HG02610 (cell line): Measurements from ENCODE around the gene RBMS3.
"Not testable (repeated sequence)": the region's sequence is repeated elsewhere in the genome, so short reads cannot be mapped to it uniquely, and the experiment has no call there.

Experiments used
- ATAC-seq: cut with Tn5 transposase; IDR thresholded peaks from one replicate; pipeline ENCODE4 v1.9.1; 2021; ENCODE audit warnings: mild to moderate bottlenecking, moderate library complexity; ENCODE audit not compliant: unreplicated experiment

Gene RBMS3

GRCh38 chr3:29280404-29281093, at the start of gene RBMS3:
Gene RBMS3 (plus strand): TSS chr3:29281071.
- ATAC-seq, result peak; percentile 35

GRCh38 chr3:29233126-29233525, 47.7 kb upstream of the RBMS3 start:
- ATAC-seq, result not testable (repeated sequence)

- ATAC-seq, result no peak
Observed at GRCh38 chr3:29236146-29236840, 44.6 kb upstream of the RBMS3 start.

- no peak for ATAC-seq
Observed at GRCh38 chr3:29239376-29239775, 41.5 kb upstream of the RBMS3 start.

GRCh38 chr3:29240248-29240647, 40.6 kb upstream of the RBMS3 start:
- no peak for ATAC-seq

GRCh38 chr3:29240887-29241286, 40.0 kb upstream of the RBMS3 start:
- ATAC-seq, result no peak

GRCh38 chr3:29241855-29242254, 39.0 kb upstream of the RBMS3 start:
- no peak for ATAC-seq

GRCh38 chr3:29242296-29242695, 38.6 kb upstream of the RBMS3 start:
- ATAC-seq, result no peak

GRCh38 chr3:29245441-29245840, 35.4 kb upstream of the RBMS3 start:
- ATAC-seq, result no peak

- no peak for ATAC-seq
Observed at GRCh38 chr3:29247088-29247745, 33.7 kb upstream of the RBMS3 start.

GRCh38 chr3:29249829-29250345, 31.0 kb upstream of the RBMS3 start:
- ATAC-seq, result no peak

- peak; percentile 53 for ATAC-seq
Observed at GRCh38 chr3:29255854-29256696, 24.8 kb upstream of the RBMS3 start.

- no peak for ATAC-seq
Observed at GRCh38 chr3:29258161-29258560, 22.7 kb upstream of the RBMS3 start.

GRCh38 chr3:29261119-29261518, 19.8 kb upstream of the RBMS3 start:
- no peak for ATAC-seq

GRCh38 chr3:29263476-29263875, 17.4 kb upstream of the RBMS3 start:
- ATAC-seq, result no peak

- no peak for ATAC-seq
Observed at GRCh38 chr3:29265509-29266072, 15.3 kb upstream of the RBMS3 start.

GRCh38 chr3:29267226-29267625, 13.6 kb upstream of the RBMS3 start:
- ATAC-seq, result no peak

GRCh38 chr3:29268651-29269050, 12.2 kb upstream of the RBMS3 start:
- no peak for ATAC-seq

- ATAC-seq, result no peak
Observed at GRCh38 chr3:29270752-29271151, 10.1 kb upstream of the RBMS3 start.

GRCh38 chr3:29271475-29271874, 9.4 kb upstream of the RBMS3 start:
- no peak for ATAC-seq

GRCh38 chr3:29274667-29275066, 6.2 kb upstream of the RBMS3 start:
- no peak for ATAC-seq
